ENCODE results near the gene PNMA8B. TPM values are rescaled to one million over a fixed set of nuclear protein-coding genes. Genes with fewer than 3 reads are reported as not detected.

The PNMA8B gene
- total and polyA plus RNA-seq, 2 donors (not counting 3 experiments of a cell fraction or from before 2014, with no cell fraction given), result 0.11 TPM; not detected in 1

DNA sequence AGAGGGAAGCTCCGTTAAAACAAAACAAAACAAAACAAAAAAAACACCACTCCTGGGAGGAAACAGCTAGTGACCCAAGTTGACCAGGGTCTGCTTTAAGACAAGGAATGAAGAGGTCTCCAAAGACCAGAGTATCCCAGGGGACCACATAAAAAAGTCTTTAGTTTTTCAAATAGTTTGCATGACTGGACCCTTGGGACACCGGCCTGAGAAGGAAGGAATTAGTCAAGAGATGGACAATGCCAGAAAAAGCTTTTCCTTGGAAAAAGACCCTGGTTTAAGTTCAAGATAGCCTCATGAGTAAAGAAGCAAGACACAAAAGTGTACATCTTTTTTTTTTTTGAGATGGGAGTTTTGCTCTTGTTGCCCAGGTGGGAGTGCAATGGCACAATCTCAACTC, 12.5 kb upstream of the PNMA8B start:
- Histone ChIP-seq H3K4me1 (ENCODE audit: control insufficient read depth, extremely low read depth, insufficient read depth, low read length) (no peaks in the 10 kb centered on the region), H4K20me1 (replicated peaks; ENCODE audit: control insufficient read depth, extremely low read depth, insufficient read depth, low read length) (no peaks in the 10 kb centered on the region), H3K4me3 (replicated peaks in 1 of 3; ENCODE audit: insufficient read depth in 1 of 3, low read depth in 1 of 3, low read length in 3 of 3) (no peak overlapping the region), H2AFZ (ENCODE audit: low read depth, low read length) (no peak overlapping the region), H3K9me1 (replicated peaks; ENCODE audit: control insufficient read depth, extremely low read depth, insufficient read depth, low read length) (no peaks in the 10 kb centered on the region), H3K79me2 (ENCODE audit: control insufficient read depth, insufficient read depth, low read length) (no peaks in the 10 kb centered on the region), H3K36me3 (ENCODE audit: control insufficient read depth in 2 of 2, extremely low read depth in 1 of 2, insufficient read depth in 2 of 2, low read length in 2 of 2) (no peaks in the 10 kb centered on the region), H3K9me3 (replicated peaks; ENCODE audit: control insufficient read depth, insufficient read depth, low read length) (no peaks in the 10 kb centered on the region), H3K27me3 (ENCODE audit: control insufficient read depth in 2 of 2, insufficient read depth in 2 of 2, low read length in 2 of 2) (peaks cover 0 to 6% of the 10 kb centered on the region in 2 experiments), H3K9ac (replicated peaks; ENCODE audit: extremely low read depth, insufficient read depth, low read length) (no peak overlapping the region), H3K27ac (ENCODE audit: insufficient read depth, low read depth, low read length) (no peak overlapping the region), H3K4me2 (ENCODE audit: insufficient read depth, low read length) (no peak overlapping the region)
- intact Hi-C loops (cut with micrococcal nuclease) (no loop called here), dilution Hi-C loops (cut with MboI; ENCODE audit: extremely low pct_ligation_motif_present, low sequenced_read_pairs) (no loop called here)
- CTCF ChIA-PET, result interaction anchor here (0.9 to 2.0 kb wide), 6 partner anchors 22 to 109 kb away, joined by 3 to 7 read pairs (median 4); no protein-coding TSS in a partner anchor
- TF ChIP-seq, protein P1, sequence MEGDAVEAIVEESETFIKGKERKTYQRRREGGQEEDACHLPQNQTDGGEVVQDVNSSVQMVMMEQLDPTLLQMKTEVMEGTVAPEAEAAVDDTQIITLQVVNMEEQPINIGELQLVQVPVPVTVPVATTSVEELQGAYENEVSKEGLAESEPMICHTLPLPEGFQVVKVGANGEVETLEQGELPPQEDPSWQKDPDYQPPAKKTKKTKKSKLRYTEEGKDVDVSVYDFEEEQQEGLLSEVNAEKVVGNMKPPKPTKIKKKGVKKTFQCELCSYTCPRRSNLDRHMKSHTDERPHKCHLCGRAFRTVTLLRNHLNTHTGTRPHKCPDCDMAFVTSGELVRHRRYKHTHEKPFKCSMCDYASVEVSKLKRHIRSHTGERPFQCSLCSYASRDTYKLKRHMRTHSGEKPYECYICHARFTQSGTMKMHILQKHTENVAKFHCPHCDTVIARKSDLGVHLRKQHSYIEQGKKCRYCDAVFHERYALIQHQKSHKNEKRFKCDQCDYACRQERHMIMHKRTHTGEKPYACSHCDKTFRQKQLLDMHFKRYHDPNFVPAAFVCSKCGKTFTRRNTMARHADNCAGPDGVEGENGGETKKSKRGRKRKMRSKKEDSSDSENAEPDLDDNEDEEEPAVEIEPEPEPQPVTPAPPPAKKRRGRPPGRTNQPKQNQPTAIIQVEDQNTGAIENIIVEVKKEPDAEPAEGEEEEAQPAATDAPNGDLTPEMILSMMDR (IDR thresholded peaks at IDR 0.05; ENCODE audit: extremely low read depth in 1 of 2, insufficient read depth in 1 of 2, low read depth in 1 of 2, low read length in 2 of 2), result no peak
- TF ChIP-seq, protein P2, sequence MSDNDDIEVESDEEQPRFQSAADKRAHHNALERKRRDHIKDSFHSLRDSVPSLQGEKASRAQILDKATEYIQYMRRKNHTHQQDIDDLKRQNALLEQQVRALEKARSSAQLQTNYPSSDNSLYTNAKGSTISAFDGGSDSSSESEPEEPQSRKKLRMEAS (IDR thresholded peaks at IDR 0.05; ENCODE audit: insufficient read depth, insufficient read length), result no peak
- TF ChIP-seq POLR2AphosphoS5 (IDR thresholded peaks at IDR 0.05; ENCODE audit: insufficient read depth, low read depth, low read length), result no peak
- FAIRE-seq (no peak), DNase-seq (ENCODE audit: low read depth, low spot score) (no peak)
- POLR2A ChIA-PET, result no interaction called here
- no TSS peak for BruUV-seq (replicated peaks)

DNA sequence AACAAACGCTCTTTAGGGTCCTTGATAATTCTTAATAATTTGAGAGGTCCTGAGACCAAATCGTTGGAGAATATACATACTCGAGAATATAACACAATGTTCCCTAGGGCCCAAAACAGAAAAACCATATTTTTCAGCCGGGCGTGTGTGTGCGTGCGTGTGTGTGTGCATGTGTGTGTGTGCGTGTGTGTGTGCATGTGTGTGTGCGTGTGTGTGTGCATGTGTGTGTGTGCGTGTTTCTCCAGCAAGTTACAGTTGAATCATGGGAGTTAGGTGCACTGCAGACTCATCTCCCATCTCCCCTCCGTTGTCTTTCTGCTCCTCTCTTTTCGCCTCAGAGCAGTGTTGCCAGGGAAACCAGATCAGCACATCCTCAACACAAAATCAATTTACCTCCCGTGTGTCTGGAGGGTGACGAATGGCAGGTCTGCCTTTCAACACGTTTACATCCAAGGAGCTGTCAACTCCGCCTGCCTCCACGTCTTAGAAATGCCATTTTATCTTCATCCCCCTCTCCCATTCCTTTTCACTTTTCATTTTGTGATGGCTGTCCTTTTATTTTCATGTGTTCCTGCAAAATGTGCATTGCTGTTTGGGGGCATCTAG, 8.3 kb upstream of the PNMA8B start:
- H4K20me1 ChIP-seq (replicated peaks; ENCODE audit: control insufficient read depth, extremely low read depth, insufficient read depth, low read length), result no peaks in the 10 kb centered on the region
- CTCF ChIA-PET, result interaction anchor here (0.5 to 1.2 kb wide), 3 partner anchors 54 to 223 kb away, joined by 3 to 7 read pairs (median 3); no protein-coding TSS in a partner anchor
- intact Hi-C loops (cut with micrococcal nuclease) (no loop called here), dilution Hi-C loops (cut with MboI; ENCODE audit: extremely low pct_ligation_motif_present, low sequenced_read_pairs) (no loop called here)
- peaks cover 5 to 6% of the 10 kb centered on the region in 2 experiments for H3K27me3 ChIP-seq (ENCODE audit: control insufficient read depth in 2 of 2, insufficient read depth in 2 of 2, low read length in 2 of 2)
- no peak overlapping the region for H3K27ac ChIP-seq (ENCODE audit: insufficient read depth, low read depth, low read length)
- no TSS peak for BruUV-seq (replicated peaks)
- H2AFZ ChIP-seq (ENCODE audit: low read depth, low read length), result no peak overlapping the region
- H3K36me3 ChIP-seq (ENCODE audit: control insufficient read depth in 2 of 2, extremely low read depth in 1 of 2, insufficient read depth in 2 of 2, low read length in 2 of 2), result no peaks in the 10 kb centered on the region
- FAIRE-seq, result no peak
- H3K4me2 ChIP-seq (ENCODE audit: insufficient read depth, low read length), result no peak overlapping the region
- no peaks in the 10 kb centered on the region for H3K9me3 ChIP-seq (replicated peaks; ENCODE audit: control insufficient read depth, insufficient read depth, low read length)
- no peak overlapping the region for H3K4me3 ChIP-seq (replicated peaks in 1 of 3; ENCODE audit: insufficient read depth in 1 of 3, low read depth in 1 of 3, low read length in 3 of 3)
- no peak for DNase-seq (ENCODE audit: low read depth, low spot score)
- H3K9ac ChIP-seq (replicated peaks; ENCODE audit: extremely low read depth, insufficient read depth, low read length), result no peak overlapping the region
- H3K4me1 ChIP-seq (ENCODE audit: control insufficient read depth, extremely low read depth, insufficient read depth, low read length), result no peaks in the 10 kb centered on the region
- no peaks in the 10 kb centered on the region for H3K79me2 ChIP-seq (ENCODE audit: control insufficient read depth, insufficient read depth, low read length)
- TF ChIP-seq, protein P1 (IDR thresholded peaks at IDR 0.05; ENCODE audit: extremely low read depth in 1 of 2, insufficient read depth in 1 of 2, low read depth in 1 of 2, low read length in 2 of 2), result no peak
- TF ChIP-seq POLR2AphosphoS5 (IDR thresholded peaks at IDR 0.05; ENCODE audit: insufficient read depth, low read depth, low read length) (no peak), JUN (IDR thresholded peaks at IDR 0.05; ENCODE audit: borderline replicate concordance, insufficient read depth, insufficient read length, low read depth) (no peak), FOS (IDR thresholded peaks at IDR 0.05; ENCODE audit: borderline replicate concordance, insufficient read depth, low read length) (no peak)
- TF ChIP-seq, protein P2 (IDR thresholded peaks at IDR 0.05; ENCODE audit: insufficient read depth, insufficient read length), result no peak
- POLR2A ChIA-PET, result no interaction called here
- no peaks in the 10 kb centered on the region for H3K9me1 ChIP-seq (replicated peaks; ENCODE audit: control insufficient read depth, extremely low read depth, insufficient read depth, low read length)

All from endothelial cell of umbilical vein (primary cell).